ENCODE results near the gene PLXNA4. TPM values are rescaled to one million over a fixed set of nuclear protein-coding genes. Genes with fewer than 3 reads are reported as not detected.

Gene PLXNA4
- total RNA-seq, 1 experiment from 2014 or later: 0.10 TPM

GRCh38 chr7:132466367-132466766 lies 109.9 kb downstream of the PLXNA4 start:
- no TSS peak for BruUV-seq (replicated peaks)
- TF ChIP-seq POLR2AphosphoS5 (IDR thresholded peaks at IDR 0.05; ENCODE audit: low read depth, low read length) (no peak), TCF7L2 (IDR thresholded peaks at IDR 0.05; ENCODE audit: low read depth, low read length) (no peak), CTCF (IDR thresholded peaks at IDR 0.05) (no peak), REST (IDR thresholded peaks at IDR 0.05; ENCODE audit: insufficient read depth in 1 of 2, low read depth in 2 of 2, low read length in 1 of 2) (no peak), SIN3A (IDR thresholded peaks at IDR 0.05; ENCODE audit: borderline replicate concordance, insufficient read depth, low read depth, low read length) (no peak)
- ChIA-PET CTCF (no interaction called here), POLR2A (no interaction called here)
- peaks cover 2% of the 10 kb centered on the region; the same call in 1 of the 2 replicates for H3K27me3 ChIP-seq (ENCODE audit: control insufficient read depth, insufficient read depth, low read length)
- H3K36me3 ChIP-seq (ENCODE audit: control insufficient read depth, insufficient read depth, low read length): no peaks in the 10 kb centered on the region
- DNase-seq (ENCODE audit: low read depth, low spot score) (no peak), ATAC-seq (no peak)
- H3K27ac ChIP-seq (ENCODE audit: low read length): no peak overlapping the region
- in situ Hi-C loops (cut with HindIII; ENCODE audit: low pct_unique_long_range_greater_than_20kb, low sequenced_read_pairs): no loop called here
- no peaks in the 10 kb centered on the region for H3K9me3 ChIP-seq (ENCODE audit: control insufficient read depth, insufficient read depth, low read depth, low read length)
- intact Hi-C loops (cut with micrococcal nuclease; ENCODE audit: unreplicated experiment): no loop called here
- no peaks in the 10 kb centered on the region for H3K4me1 ChIP-seq (ENCODE audit: control insufficient read depth, insufficient read depth, low read length)
- no peak overlapping the region for H3K4me3 ChIP-seq (ENCODE audit: low read depth in 2 of 2, low read length in 2 of 2)

GRCh38 chr7:132465516-132465915 lies 110.8 kb downstream of the PLXNA4 start:
- H3K27ac ChIP-seq (ENCODE audit: low read length): no peak overlapping the region
- ChIA-PET POLR2A (no interaction called here), CTCF (no interaction called here)

More at GRCh38 chr7:132465516-132465915, 110.8 kb downstream of the PLXNA4 start:
- TF ChIP-seq CTCF (IDR thresholded peaks at IDR 0.05) (no peak), REST (IDR thresholded peaks at IDR 0.05; ENCODE audit: insufficient read depth in 1 of 2, low read depth in 2 of 2, low read length in 1 of 2) (no peak)
- Histone ChIP-seq H3K27me3 (ENCODE audit: control insufficient read depth, insufficient read depth, low read length) (peaks cover 2% of the 10 kb centered on the region; the same call in 1 of the 2 replicates), H3K4me3 (ENCODE audit: low read depth in 2 of 2, low read length in 2 of 2) (no peak overlapping the region), H3K36me3 (ENCODE audit: control insufficient read depth, insufficient read depth, low read length) (no peaks in the 10 kb centered on the region), H3K4me1 (ENCODE audit: control insufficient read depth, insufficient read depth, low read length) (no peaks in the 10 kb centered on the region), H3K9me3 (ENCODE audit: control insufficient read depth, insufficient read depth, low read depth, low read length) (no peaks in the 10 kb centered on the region)
- no TSS peak for BruUV-seq (replicated peaks)
- in situ Hi-C loops (cut with HindIII; ENCODE audit: low pct_unique_long_range_greater_than_20kb, low sequenced_read_pairs): no loop called here
- no peak for DNase-seq (ENCODE audit: low read depth, low spot score)
- intact Hi-C loops (cut with micrococcal nuclease; ENCODE audit: unreplicated experiment): no loop called here
- no peak for ATAC-seq

All from Panc1 (cell line).